ENCODE measurements around the gene MRFAP1L1.

Gene MRFAP1L1

DNA sequence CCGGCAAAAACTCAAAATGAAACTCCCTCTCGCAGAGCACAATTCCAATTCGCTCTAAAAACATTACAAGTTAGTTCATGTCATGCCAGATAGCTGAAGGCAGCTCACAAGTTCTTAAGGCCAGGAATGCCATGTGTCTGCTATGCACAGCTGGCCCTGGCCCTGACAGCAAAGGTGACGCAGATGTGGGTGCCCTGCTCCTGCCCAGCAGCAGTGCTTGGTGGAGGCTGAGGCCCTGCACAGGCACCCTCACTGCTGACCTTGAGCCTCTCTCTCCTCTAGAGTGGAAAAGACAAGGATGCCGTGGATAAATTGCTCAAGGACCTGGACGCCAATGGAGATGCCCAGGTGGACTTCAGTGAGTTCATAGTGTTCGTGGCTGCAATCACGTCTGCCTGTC, 13.1 kb downstream of the MRFAP1L1 start:
- Histone ChIP-seq H3K9me3 (ENCODE audit: control insufficient read depth, low read length) (no peaks in the 10 kb centered on the region), H3K27ac (ENCODE audit: low read depth, low read length, severe bottlenecking) (no peak overlapping the region), H3K4me1 (ENCODE audit: control insufficient read depth, insufficient read depth, low read length, poor library complexity, severe bottlenecking) (peaks cover 12% of the 10 kb centered on the region), H3K36me3 (ENCODE audit: control insufficient read depth, insufficient read depth, low read length) (peaks cover 6% of the 10 kb centered on the region), H3K4me3 (ENCODE audit: extremely low read depth, insufficient read depth, low read length, poor library complexity, severe bottlenecking) (no peak overlapping the region)
- 89 to 98% methylated on average over 7 to 8 of the region's 8 CpGs for WGBS, 2 experiments (ENCODE audit: insufficient coverage in 2 of 2)

DNA sequence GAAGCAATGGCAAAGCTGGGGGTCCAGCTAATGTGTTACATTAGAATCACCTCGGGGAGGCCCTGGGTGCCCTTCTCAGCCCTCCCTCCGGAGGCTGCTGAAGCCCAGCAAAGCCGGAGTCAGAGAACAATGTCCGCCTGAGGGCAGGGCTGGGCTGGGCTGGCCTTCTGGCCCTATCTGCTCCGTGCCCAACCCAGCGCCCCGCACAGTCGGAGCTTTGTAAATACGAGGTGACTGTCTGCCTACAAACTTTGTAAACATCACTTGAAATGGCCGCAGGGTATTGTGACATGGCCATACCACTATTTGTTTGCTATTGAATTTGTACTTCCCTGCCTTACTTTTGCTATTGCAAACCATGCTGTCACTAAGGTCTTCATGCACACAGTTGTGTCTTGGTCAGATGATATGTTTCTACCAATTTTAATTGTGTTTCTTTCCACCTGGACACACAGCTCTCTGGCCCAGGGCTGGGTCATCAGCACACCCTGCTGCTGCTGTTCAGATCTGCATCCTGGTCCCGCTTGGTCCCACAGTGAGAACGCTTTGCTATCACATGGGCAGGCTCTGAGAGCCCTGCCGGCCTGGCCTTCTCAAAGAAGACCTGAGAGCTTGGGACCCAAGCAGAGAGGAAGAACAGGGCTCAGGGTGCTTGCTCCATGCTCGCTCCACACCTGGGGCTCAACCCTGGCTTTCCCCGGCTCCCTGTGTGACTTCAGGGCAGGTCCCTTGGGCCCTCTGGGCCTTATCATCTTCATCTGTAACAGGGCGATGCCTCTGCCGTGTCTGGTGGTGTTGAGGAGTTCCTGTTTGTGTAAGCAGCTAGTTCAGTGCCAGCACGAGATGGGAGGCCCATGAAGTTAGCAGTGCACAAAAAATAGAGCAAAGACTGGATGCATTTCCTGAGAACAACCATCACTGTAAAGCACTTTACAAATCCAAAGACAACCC, 13.7 kb downstream of the MRFAP1L1 start:
- Histone ChIP-seq H3K4me1 (ENCODE audit: control insufficient read depth, insufficient read depth, low read length, poor library complexity, severe bottlenecking) (peaks cover 12% of the 10 kb centered on the region), H3K4me3 (ENCODE audit: extremely low read depth, insufficient read depth, low read length, poor library complexity, severe bottlenecking) (no peak overlapping the region), H3K27ac (ENCODE audit: low read depth, low read length, severe bottlenecking) (no peak overlapping the region), H3K36me3 (ENCODE audit: control insufficient read depth, insufficient read depth, low read length) (peaks cover 2% of the 10 kb centered on the region), H3K9me3 (ENCODE audit: control insufficient read depth, low read length) (no peaks in the 10 kb centered on the region)
- 90 to 94% methylated on average over 16 to 18 of the region's 18 CpGs for WGBS, 2 experiments (ENCODE audit: insufficient coverage in 2 of 2)

DNA sequence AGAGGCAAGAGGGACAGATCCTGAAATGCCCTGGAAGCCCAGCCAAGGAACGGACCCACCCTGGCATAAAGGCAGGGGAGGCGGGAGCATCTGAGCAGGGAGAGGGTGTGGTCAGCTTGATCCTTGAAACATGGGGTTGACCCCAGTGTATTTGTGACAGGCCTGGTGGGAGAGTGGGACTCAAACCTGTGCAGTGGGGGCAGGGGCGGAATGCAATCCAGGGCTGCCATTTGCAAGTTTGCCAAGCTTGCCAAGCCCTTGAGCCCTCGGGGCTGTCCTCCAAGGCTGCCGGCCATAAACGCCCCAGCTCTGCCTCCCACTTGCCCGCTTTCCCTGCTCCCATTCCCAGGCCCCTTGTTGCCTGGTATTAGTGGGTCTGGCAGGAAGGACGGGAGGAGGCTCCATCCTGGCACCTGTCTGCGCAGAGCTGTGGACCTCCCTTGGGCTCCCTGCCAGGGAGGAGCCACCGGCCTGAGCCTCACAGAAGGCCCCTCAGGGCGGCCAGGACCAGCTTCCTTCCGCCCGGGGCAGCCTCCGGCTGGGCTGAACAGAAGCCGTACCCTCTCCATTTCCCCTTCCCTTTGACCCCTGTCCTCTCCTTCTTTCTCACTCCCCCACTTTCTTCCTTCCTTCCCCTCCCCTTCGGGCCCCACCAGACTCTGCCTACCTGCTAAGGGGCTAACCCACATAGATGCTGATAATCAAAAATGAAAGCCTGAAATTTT, 15.3 kb downstream of the MRFAP1L1 start:
- H3K27ac ChIP-seq (ENCODE audit: low read depth, low read length, severe bottlenecking) = no peak overlapping the region
- no peak overlapping the region for H3K4me3 ChIP-seq (ENCODE audit: extremely low read depth, insufficient read depth, low read length, poor library complexity, severe bottlenecking)
- peaks cover 18% of the 10 kb centered on the region for H3K4me1 ChIP-seq (ENCODE audit: control insufficient read depth, insufficient read depth, low read length, poor library complexity, severe bottlenecking)
- no peaks in the 10 kb centered on the region for H3K9me3 ChIP-seq (ENCODE audit: control insufficient read depth, low read length)
- WGBS, 2 experiments (ENCODE audit: insufficient coverage in 2 of 2) = 82 to 91% methylated on average over 13 to 15 of the region's 16 CpGs
- H3K36me3 ChIP-seq (ENCODE audit: control insufficient read depth, insufficient read depth, low read length) = no peaks in the 10 kb centered on the region

DNA sequence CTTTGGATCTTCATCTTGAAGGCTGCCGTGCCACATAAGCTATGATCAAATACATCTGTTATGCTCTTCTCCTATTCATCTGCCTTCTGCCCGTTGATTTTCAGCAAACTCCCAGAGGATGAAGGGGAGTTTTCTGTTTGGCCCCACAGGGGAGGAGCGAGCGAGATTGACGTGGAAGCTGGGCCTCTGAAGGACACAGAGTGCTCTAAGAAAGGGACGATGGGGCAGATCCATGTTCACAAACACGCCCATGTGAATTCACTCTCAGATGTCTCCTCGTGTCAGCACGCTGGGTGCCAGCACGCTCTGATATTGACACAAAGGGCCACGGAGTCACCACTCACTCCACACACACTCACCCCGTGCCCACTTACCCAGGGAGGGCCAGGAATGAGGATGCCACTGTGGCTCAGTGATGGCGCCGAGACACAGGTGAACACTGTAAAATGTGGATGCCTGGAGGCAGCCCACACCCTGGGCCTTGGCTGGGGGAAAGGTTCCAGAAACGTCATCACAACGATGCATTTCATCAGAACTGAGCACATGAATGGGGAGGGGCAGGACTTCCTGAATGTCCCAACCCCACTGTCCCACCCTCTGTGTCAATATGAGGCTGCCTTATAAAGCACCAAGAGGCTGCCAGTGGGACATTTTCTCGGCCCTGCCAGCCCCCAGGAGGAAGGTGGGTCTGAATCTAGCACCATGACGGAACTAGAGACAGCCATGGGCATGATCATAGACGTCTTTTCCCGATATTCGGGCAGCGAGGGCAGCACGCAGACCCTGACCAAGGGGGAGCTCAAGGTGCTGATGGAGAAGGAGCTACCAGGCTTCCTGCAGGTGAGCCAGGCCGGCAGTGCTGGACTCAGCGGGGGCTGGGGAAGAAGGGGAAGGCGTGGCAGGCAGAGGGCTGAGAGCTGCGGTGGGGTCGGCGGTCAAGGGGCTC, 16.2 kb downstream of the MRFAP1L1 start, which contains the start of gene S100P:
TSS of gene S100P (plus strand) at position 648 of the 946 bp plus-strand sequence. CDS start at position 703, 55 bp downstream.
- H3K4me3 ChIP-seq (ENCODE audit: extremely low read depth, insufficient read depth, low read length, poor library complexity, severe bottlenecking) = no peak within 1 kb of the TSS
- H3K36me3 ChIP-seq (ENCODE audit: control insufficient read depth, insufficient read depth, low read length) = no peaks in the 10 kb centered on the region
- H3K4me1 ChIP-seq (ENCODE audit: control insufficient read depth, insufficient read depth, low read length, poor library complexity, severe bottlenecking) = peaks cover 24% of the 10 kb centered on the region
- WGBS, 2 experiments (ENCODE audit: insufficient coverage in 2 of 2) = 91 to 94% methylated on average over 15 to 25 of the region's 29 CpGs
- H3K27ac ChIP-seq (ENCODE audit: low read depth, low read length, severe bottlenecking) = peak within 1 kb of the TSS; percentile 3
- H3K9me3 ChIP-seq (ENCODE audit: control insufficient read depth, low read length) = no peaks in the 10 kb centered on the region

DNA sequence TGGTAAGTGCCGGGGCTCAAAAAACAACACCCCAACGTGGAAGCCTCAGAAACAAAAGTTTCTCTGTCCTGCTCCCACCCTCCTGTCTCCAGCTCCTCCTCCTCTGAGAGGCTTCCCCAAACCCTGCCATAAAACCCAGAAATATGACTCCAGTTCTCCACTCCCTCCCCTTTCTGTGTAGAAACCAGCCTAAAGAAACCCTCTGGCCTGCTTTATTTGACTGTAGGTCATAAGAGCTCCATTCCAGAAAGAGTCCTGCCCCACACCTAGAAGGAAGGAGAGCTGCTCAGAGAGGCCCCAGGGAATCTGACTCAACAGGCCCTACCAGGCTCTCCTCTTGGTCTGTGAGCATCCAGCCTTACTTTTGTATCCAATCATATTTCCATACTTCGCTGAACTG, 16.9 kb downstream of the MRFAP1L1 start:
- 69 to 75% methylated on average over 2 to 3 of the region's 3 CpGs for WGBS, 2 experiments (ENCODE audit: insufficient coverage in 2 of 2)
- peaks cover 3% of the 10 kb centered on the region for H3K9me3 ChIP-seq (ENCODE audit: control insufficient read depth, low read length)
- peaks cover 31% of the 10 kb centered on the region for H3K4me1 ChIP-seq (ENCODE audit: control insufficient read depth, insufficient read depth, low read length, poor library complexity, severe bottlenecking)
- H3K27ac ChIP-seq (ENCODE audit: low read depth, low read length, severe bottlenecking) = peak overlapping the region; percentile 3
- H3K4me3 ChIP-seq (ENCODE audit: extremely low read depth, insufficient read depth, low read length, poor library complexity, severe bottlenecking) = no peak overlapping the region
- H3K36me3 ChIP-seq (ENCODE audit: control insufficient read depth, insufficient read depth, low read length) = no peaks in the 10 kb centered on the region

DNA sequence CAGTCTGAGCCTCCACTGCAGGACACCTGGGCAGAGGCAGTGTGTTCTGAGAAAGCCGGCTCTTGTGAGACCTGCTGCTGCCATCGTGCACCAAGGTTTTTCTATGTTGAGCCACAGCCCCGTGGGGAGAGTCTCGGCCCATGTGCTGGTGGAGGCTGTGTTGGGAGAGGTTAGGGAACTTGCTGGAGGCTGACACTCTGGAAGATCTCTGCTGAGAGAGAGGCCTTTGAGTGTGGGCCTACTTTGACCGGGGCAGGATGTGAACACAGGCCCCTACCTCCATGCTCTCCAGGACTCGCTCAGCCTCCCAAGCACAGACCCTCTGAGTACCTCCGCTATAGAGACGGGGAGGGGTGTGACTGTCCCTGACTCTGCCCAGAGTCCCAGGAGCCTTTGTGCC, 17.3 kb downstream of the MRFAP1L1 start:
- WGBS, 2 experiments (ENCODE audit: insufficient coverage in 2 of 2) = 95 to 96% methylated on average over 4 to 5 of the region's 8 CpGs
- H3K4me3 ChIP-seq (ENCODE audit: extremely low read depth, insufficient read depth, low read length, poor library complexity, severe bottlenecking) = no peak overlapping the region
- H3K9me3 ChIP-seq (ENCODE audit: control insufficient read depth, low read length) = peaks cover 7% of the 10 kb centered on the region
- peak overlapping the region; percentile 3 for H3K27ac ChIP-seq (ENCODE audit: low read depth, low read length, severe bottlenecking)
- no peaks in the 10 kb centered on the region for H3K36me3 ChIP-seq (ENCODE audit: control insufficient read depth, insufficient read depth, low read length)
- peaks cover 32% of the 10 kb centered on the region for H3K4me1 ChIP-seq (ENCODE audit: control insufficient read depth, insufficient read depth, low read length, poor library complexity, severe bottlenecking)

DNA sequence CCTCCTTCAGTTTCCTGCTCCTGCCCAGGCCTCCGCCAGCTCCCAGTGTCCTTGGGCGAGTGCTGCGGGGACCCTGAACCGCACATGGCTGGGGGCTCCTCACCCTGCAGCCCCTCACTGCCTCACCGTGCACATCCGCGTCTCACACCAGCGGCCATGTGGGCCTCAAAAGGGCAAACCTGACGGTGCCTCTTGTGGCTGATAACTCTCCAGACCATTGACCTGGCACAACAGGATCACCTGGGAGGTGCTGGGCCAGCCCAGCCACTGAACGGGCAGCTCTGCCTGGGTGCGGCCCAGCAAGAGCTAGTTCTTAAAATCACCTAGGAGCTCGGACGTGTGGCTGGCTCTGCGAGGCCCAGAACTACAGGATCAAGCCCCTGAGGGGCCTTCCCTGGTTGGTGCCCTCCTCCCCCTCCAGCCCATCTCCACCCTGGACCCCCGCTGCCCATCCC, 20.1 kb downstream of the MRFAP1L1 start:
- H3K27ac ChIP-seq (ENCODE audit: low read depth, low read length, severe bottlenecking) = peak overlapping the region; percentile 93
- peaks cover 27% of the 10 kb centered on the region for H3K4me1 ChIP-seq (ENCODE audit: control insufficient read depth, insufficient read depth, low read length, poor library complexity, severe bottlenecking)
- H3K9me3 ChIP-seq (ENCODE audit: control insufficient read depth, low read length) = peaks cover 11% of the 10 kb centered on the region
- 81 to 83% methylated on average over 9 to 13 of the region's 15 CpGs for WGBS, 2 experiments (ENCODE audit: insufficient coverage in 2 of 2)
- H3K4me3 ChIP-seq (ENCODE audit: extremely low read depth, insufficient read depth, low read length, poor library complexity, severe bottlenecking) = no peak overlapping the region
- H3K36me3 ChIP-seq (ENCODE audit: control insufficient read depth, insufficient read depth, low read length) = no peaks in the 10 kb centered on the region

DNA sequence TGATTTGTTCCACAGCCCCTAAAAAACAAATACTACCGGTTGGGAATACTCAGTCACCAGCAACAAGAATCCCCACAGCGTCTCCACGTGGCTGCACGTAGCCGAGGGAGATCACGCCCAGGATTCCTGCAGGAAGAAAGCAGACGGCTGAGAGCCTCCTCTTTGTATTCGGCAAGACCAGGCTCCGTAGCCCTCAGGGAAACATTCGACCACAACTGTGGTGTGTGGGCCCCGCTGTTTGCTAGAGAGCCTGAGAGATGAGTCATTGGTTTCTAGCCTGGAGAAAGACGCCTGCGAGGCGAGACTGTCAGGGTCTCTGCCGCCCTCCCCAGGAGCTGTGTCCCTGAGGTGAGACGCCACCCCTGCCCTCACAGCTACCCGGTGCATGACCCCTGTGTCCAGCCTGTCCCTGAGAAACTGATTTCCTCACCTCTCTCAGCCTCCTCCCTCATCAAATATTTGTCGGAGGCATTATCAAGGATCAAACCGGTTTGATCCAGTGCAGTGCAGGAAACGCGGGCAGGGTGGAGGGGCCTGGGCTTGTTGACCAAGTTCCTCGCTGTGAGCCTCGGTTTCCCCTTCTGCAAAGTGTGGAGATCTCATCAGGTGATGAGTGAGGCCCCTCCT, 20.7 kb downstream of the MRFAP1L1 start:
- 30 to 32% methylated on average over 16 to 18 of the region's 23 CpGs for WGBS, 2 experiments (ENCODE audit: insufficient coverage in 2 of 2)
- Histone ChIP-seq H3K9me3 (ENCODE audit: control insufficient read depth, low read length) (peaks cover 11% of the 10 kb centered on the region), H3K27ac (ENCODE audit: low read depth, low read length, severe bottlenecking) (peak overlapping the region; percentile 93), H3K36me3 (ENCODE audit: control insufficient read depth, insufficient read depth, low read length) (no peaks in the 10 kb centered on the region), H3K4me3 (ENCODE audit: extremely low read depth, insufficient read depth, low read length, poor library complexity, severe bottlenecking) (no peak overlapping the region), H3K4me1 (ENCODE audit: control insufficient read depth, insufficient read depth, low read length, poor library complexity, severe bottlenecking) (peaks cover 26% of the 10 kb centered on the region)

DNA sequence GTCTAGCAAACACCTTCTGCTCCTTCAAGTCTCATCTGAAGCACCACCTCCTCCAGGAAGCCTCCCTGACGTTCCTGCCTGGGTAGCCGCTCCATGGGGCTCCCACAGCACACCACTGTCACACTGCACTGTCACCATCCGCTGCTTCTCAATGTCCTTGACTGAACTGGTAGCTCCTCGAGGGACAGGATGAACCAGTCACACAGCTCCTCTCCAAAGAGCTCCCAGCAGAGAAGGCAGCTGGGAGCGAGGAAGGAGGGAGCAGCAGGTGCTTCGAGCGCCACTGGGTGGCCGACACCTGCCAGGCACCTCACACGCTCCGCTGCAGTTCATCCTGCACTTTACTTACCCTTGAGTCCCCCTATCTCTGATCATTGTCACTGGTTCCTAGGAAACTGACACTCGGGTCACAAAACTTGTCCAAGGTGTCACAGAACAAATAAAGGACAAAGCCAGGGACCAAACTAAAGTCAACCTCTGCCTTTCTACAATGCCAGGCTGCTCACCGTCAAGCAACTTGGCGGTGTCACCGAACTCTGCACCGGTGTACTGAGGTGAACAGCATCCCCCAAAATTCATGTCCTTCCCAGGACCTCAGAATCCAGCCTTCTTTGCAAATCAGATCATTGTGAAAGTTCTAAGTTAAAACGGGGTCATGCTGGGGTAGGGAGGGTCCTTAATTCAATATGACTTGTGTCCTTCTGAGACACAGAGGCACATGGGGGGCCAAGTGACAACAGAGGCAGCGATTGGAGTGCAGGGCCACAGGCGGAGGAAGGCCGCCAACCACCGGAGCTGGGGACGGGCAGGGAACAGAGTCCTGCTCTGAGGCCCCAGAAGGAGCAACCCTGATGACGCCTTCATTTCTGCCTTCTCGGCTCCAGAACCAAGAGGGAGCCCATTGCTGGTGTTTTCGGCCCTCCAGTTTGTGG, 21.5 kb downstream of the MRFAP1L1 start:
- H3K9me3 ChIP-seq (ENCODE audit: control insufficient read depth, low read length) = peaks cover 11% of the 10 kb centered on the region
- H3K36me3 ChIP-seq (ENCODE audit: control insufficient read depth, insufficient read depth, low read length) = no peaks in the 10 kb centered on the region
- peaks cover 20% of the 10 kb centered on the region for H3K4me1 ChIP-seq (ENCODE audit: control insufficient read depth, insufficient read depth, low read length, poor library complexity, severe bottlenecking)
- 82 to 88% methylated on average over 22 to 24 of the region's 24 CpGs for WGBS, 2 experiments (ENCODE audit: insufficient coverage in 2 of 2)
- H3K27ac ChIP-seq (ENCODE audit: low read depth, low read length, severe bottlenecking) = peak overlapping the region; percentile 93
- no peak overlapping the region for H3K4me3 ChIP-seq (ENCODE audit: extremely low read depth, insufficient read depth, low read length, poor library complexity, severe bottlenecking)
